Left hindlimb (tissue), 1 donor: ENCODE data around the gene PROSER3.

Experiments used
- DNase-seq: peaks from one replicate; pipeline ENCODE4 v3.0.0-alpha.2; 2018

The PROSER3 gene

DNA sequence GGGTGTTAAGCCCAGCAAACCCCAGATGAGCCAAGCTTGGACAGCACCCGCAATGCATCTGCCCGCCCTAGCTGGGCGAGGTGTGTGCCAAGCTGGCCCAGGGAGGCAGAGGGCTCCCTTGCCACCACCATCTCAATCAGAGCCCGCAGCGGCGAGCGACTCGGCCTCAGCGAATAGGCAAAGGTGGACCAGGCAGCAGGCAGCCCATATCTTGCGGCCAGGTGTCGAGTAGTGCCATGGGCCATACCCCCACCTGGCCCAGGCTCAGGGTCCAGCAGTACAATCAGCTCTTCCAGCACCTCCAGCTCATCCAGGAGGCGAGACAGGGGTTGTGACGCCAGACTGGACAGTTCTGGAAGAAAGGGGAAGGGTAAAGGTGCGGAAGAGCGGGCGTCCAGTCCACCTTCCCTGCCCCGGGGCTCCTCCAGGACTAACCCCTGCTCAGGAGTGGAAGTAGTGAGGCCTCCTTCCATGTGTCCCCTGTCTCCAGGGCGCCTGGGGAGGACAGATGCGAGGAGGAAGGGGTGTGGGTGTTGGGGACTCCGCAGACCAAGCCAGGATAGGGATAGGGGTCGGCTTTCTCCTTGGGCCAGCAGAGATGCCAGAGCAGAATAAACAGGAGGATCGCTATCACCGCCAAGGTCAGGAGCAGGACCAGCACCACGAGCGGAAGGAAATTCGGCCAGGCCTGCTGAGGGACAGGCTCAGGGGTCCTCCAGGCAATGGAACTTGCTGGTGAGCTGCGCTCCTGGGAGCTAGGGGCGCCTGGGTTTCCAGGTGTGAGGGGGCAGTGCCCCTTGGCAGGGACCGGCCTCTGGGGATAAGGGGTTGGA lies 18.5 kb upstream of the PROSER3 start:
- DNase-seq, result no peak

DNA sequence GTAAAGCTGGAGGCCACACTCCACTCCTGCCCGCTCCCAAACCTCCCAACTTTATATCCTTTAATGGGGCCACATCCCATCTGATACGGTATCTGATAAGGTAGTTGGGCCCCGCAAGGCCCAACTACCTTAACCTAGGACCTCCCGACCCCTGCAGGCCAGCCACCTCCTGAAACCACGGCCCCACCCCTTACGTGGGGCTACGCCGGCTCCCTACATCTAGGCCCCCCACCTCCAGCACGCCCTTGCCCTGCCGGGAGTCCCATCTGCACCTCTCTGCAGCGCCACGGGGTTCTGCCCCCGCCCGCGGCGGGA lies 17.9 kb upstream of the PROSER3 start:
- DNase-seq, result no peak

DNA sequence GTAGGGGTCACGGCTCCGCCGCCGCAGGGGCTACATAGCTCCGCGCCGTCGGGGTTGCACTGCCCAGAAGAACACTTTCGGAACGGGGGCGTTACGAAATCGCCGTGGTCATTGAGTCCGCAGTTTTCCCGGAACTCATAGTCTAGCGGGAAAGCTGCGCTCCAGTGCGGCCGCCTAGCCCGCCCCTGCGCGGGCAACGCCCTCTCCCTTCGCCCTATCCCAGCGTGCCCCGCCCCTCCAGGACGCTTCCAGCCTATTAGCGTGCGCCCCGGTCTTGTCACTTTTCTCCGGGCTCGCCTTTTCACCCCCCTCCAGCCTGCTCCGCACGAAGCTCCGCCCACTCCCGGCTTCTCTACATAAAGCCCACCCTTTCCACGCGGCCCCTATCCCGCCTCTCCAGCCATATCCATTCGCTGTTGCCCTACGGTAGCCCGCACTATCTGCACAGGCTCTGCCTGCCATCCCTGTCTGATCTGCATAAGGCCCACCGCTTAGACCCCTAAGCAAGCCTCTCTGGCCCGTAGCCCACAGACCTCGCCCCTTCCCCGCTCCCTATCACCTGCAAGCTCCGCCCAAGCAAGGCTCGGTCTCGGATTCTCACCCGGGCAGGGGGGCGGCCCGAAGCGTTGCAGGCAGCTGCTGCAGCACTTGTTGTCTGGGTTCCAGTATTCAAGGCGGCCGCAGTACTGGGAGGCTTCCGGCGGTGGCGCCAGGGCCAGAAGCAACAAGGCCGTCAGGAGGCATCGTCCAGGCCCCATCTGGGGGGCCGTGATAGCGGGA lies 17.4 kb upstream of the PROSER3 start:
- DNase-seq, result peak; percentile 98

DNA sequence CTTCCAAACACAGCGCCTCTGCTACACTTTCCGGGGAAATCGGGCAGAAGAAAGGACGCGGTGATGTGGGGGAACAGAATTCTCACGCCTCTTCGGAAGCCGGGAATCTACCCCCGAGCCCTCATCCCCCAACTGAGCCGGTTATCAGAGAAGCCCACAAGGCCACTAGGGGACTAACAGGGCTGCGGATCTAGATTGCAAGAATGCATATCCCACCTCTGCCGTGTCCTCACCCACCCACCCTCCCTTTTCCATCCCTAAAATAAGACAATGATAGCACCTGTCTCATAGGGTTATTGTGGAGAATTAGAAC lies 16.8 kb upstream of the PROSER3 start:
- DNase-seq, result no peak

DNA sequence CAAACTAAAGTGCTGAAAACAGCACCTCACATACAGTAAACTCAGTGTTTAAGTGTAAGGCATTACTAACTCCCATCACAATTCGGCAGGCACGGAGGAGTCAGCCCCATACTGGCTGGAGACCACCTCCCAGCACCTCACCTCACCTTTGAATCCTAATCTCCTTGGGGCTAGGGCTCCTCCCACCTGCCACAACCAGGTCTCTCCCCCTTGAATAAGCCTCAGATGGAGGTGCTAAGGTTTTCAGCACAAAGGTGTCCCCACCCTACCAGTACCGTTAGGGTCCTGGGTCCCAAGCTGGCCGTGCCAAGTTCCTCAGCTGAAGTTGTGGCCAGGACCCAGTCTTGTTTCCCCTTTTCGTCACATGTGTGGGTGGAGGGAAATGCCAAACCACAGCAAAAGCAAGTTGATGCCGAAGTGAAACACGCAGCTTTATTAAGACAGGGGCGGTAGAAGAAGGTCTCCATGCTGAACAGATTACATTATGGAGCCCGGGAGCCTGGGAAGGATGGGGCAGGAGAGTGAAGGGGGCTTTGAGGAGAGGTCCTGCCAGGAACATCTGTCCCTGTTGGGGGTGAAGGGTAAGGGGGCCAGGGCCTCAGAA lies 15.8 kb upstream of the PROSER3 start, which contains the start of gene IGFLR1:
IGFLR1 (minus strand) TSS at position 332 of the 604 bp plus-strand sequence. CDS start 1,272 bp downstream, outside the sequence.
- no peak for DNase-seq

DNA sequence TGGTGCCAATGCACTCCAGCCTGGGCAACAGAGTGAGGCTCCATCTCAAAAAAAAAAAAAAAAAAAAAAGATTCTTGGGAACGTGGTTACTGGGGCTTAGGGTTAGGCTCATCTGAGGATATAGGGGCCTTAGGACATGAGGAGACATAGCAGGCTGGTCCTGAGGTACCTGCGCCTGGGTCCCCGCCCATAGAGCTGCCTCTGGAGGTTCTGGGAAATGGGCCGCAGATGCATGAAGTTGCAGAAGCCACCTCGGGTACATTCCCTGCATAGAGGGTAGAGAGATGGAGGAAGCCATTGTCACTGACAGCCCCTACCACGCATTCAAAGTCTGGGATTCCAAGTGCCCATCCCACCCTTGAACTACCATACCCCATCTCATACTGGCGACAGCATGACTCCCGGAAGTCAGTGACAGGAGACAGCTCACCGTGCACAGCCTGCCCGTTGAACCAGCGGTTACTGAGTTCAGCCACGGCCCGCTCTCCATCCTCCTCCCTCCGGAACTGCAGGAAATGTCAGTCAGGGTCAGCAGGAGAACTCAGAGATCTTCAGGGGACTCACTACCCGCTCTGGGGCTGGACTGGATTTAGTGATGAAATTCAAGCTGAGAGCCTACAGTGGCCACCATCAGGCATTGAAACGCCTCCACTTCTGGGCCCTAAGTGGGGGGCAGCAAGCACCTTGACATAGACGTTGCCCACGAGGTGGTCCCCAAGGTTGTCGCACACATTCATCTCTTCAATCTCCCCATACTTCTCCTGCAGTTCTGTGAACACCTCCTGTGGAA lies 14.1 kb upstream of the PROSER3 start:
- DNase-seq, result no peak

DNA sequence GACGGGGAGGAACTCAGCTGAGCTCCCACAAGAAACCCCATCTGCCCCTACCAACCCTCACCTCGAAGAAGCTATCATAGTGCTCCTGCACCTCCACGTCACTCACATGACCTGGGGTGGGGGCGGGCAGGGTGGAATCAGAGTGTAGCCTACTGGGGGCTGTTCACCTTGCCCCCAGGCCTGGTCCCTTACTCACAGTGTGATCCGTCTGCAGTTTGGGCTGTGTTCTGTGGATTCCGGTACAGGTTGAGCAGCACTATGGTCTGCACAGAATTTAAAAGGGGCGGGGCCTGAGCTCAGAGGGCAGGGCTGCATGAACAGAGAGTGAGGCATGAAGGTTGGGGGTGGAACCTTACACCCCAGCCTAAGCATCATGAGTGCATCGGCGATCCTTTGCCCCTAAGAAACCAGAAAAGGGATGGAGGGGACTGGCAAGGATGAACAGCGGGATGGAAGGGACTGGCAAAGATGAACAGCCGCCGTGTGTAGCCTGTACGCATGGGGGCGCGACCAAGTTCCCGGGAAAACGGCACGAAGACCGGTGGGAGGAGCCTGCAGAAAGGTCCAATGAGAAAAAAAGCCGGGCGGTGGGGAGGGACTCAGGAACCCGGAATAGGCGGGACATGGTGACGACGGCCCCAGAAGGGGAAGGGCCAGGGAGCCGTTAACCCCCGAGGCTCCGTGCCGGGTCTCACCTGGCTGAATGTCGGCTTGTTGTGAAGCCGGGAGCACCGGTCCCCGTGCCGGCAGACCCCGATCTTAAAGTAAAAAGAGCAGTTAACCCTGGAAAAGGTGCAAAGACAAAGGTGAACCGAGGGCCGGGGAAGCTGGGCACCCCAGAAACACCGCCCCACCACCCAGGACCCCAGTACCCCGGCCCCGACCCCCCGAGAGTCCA lies 13.3 kb upstream of the PROSER3 start:
- peak; percentile 97 for DNase-seq

DNA sequence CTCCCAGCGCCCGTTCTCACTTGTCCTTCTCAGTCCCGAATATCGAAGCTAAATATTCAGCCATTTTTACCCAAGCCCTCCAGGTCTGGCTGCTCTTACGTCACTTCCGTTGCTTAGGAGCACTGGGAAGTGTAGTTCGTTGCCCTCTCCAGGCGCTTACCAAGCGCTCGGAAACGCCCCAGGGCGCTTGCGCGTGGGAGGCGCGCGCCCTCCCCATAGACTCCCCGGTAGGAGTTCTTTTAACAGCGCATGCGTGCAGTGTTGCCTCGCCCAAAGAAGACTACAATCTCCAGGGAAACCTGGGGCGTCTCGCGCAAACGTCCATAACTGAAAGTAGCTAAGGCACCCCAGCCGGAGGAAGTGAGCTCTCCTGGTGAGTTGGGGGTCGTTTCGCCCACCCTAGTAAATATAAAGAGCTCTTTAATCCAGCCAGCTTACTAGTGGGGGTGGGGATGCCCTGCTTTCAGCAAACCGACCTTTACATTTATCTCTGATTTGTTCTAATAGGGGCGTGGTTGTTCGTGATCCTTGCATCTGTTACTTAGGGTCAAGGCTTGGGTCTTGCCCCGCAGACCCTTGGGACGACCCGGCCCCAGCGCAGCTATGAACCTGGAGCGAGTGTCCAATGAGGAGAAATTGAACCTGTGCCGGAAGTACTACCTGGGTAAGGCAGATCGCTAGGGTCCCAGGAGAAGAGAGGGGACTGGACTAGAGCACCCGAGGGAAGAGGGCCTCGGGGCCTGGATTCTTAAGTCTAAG lies 12.5 kb upstream of the PROSER3 start, which contains the start of the genes PSENEN and U2AF1L4:
PSENEN (plus strand) TSS at position 324 of the 759 bp plus-strand sequence; CDS start at position 604, 280 bp downstream.
U2AF1L4 (minus strand) TSS at position 91 of the 759 bp plus-strand sequence; CDS start at position 64, 27 bp downstream.
- peak; percentile 98 for DNase-seq

DNA sequence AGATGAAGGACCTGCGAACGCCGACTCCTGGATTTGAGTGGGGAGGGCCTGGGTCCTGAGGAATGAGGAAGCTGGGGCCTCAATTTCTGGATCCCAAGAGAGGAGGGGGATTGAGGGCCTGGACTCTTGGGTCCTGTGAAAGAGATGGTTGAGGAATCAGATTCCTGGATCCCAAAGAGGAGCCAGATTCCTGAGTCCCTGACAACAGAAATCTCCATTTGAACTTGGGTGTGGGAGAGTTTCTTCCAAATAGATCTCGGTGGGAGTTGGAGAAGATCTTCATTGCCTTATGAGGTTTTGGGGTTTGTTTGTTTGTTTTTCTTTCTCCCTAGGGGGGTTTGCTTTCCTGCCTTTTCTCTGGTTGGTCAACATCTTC lies 11.9 kb upstream of the PROSER3 start:
- DNase-seq, result no peak

DNA sequence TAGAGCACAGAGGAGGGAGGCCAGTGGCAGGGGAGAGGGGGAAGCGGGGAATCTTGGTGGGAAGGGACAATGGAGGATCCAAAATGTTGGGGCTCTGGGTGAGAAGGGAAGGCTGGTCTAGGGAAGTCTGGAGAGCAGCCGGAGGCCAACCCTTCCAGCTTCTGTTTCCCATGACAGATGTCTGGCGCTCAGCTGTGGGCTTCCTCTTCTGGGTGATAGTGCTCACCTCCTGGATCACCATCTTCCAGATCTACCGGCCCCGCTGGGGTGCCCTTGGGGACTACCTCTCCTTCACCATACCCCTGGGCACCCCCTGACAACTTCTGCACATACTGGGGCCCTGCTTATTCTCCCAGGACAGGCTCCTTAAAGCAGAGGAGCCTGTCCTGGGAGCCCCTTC lies 11.4 kb upstream of the PROSER3 start:
- DNase-seq, result no peak

DNA sequence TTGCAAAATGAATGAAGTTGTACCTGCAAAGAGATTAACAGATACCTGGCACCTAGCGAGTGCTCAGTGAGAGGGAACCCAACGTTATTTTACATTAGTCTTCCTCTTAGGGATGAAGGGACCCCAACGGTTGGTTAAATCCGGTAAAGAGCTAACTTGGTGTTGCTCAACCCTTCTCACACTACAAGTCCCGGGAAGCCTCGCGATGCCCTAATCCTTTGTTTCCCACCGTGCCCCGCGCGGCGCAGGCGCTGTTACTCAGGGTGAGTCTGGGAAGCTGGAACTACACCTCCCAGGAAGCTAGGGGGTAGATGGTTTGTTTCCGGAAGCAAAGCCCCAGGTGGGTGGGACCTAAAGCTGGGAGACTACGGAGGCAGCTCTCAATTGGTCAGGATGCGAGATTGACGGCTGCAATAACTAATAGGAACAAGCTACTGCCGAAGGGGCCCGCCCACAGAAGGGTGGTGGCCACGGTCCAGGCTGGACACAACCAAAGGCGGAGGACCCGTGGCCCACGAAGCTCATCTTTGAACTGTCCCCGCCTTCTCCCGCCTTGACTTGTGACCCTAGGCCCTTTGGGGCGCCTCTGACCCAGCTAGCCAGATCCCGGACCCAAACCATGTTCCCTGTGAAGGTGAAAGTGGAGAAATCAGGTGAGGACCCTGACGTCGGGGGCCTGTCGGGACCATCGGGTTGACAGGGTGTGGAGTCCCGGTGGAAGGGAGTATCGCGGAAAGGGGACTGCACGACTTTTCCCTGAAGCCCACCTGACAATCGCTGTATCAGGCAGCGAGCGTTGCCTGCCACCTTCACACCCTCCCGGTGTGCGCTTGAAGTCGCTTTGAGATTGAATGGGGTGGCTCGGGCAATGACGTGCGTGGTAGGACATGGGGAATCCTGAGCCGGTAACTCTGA lies 9.6 kb upstream of the PROSER3 start, which contains the start of gene LIN37:
LIN37 (plus strand) TSS at position 471 of the 915 bp plus-strand sequence; CDS start at position 620, 149 bp downstream.
- DNase-seq, result peak; percentile 99

DNA sequence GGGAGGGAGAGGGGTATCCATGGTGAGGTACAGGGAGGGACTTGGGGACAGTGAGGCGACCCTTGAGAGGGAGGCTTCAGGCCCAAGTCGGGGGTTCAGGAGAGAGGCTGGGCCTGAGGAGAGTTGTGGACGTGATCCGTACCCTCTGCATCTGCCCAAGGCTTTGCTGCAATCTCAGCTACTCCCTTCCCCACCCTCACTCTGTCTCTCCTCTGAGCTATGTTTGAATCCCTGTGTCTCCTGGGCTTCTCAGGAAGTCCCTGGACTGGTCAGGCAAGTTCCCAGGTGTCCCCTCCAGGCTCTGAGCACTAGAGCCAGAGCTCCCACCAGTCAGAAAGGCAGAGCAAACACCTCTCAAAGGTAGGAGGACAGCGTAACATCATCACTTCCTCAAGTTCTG lies 7.8 kb upstream of the PROSER3 start:
- DNase-seq, result no peak

DNA sequence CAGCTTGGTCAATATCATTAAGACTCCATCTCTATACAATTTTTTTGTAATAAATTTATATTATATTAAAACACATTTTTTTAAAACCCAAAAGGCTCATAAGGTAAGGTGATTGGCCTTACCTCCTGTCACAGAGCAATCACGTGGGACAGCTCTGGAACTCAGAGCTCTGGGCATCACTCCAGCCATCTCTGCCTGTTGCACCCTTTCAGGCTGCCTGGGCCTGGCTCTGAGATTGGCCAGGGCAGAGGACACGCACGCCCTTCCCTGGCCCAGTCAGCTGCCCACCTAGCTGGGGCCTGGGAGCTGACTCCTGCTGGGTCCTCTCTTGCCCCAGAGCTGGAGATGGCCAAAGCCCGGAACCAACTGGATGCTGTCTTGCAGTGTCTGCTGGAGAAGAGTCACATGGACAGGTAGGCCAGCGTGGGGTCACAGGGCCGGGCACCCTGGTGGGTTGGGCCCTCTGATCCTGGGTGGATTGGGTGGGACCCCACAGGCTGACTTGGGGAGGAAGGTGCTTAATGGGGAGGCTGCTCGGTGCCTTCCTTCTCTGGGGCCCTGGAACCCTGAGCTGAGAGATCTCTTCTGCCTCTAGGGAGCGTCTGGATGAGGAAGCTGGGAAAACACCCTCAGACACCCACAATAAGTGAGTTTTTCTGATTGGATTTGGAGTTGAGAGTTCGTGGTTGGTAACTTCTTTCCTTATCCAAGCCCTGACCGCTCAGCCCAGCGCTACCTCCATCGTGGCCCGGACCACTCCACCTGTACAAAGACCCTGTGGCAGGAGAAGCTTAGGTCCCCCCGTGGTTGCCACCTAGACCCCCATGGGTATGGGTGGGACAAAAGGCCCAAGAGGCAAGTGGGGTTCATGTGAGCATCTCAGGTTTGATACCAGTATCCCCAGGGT lies 5.9 kb upstream of the PROSER3 start:
- DNase-seq, result no peak

DNA sequence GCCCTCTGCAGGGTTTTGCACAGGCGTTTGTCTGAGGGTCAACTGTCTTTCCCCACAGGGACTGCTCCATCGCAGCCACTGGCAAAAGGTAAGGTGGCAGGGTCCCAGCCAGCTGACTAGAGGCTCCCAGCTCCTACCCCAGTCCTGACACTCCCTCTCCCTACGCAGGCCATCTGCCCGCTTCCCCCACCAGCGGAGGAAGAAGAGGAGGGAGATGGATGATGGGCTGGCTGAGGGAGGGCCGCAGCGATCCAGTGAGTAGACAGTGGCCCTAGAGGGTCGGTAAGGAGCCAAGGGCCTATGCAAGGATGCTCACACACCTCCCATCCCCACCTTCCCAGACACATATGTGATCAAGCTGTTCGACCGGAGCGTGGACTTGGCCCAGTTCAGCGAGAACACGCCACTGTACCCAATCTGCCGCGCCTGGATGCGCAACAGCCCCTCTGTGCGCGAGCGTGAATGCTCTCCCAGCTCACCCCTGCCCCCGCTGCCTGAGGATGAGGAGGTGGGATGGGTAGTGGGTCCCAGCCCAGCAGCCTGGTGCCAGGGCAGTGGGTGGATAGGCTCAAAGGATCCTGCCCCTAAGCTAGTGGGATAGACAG lies 5.1 kb upstream of the PROSER3 start:
- no peak for DNase-seq

DNA sequence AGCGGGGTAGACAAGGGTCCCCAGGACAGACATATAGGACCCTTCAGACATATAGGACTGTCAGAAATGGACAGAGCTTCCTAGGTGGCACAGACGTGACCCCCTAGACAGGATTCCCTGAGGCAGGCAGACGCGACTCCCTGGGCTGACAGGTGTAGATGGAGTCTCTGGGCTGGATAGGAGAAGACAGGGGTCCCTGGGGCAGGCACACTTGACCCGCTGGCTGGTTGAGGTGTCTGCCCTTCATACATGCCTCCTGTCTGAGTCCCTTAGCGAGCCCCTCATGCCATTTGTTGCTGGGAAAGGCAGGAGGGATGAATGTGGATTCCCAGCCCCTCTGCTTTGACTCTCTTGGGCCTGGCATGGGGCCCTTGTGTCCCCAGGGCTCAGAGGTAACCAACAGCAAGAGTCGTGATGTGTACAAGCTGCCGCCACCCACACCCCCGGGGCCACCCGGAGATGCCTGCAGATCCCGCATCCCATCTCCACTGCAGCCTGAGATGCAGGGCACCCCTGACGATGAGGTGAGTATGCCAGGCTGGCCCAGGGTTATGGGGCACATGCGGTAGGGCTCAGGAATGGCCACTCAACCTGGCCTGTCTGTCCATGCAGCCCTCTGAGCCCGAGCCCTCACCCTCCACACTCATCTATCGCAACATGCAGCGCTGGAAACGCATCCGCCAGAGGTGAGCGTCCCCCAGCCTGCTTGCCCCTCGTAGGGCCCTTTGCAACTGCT lies 4.2 kb upstream of the PROSER3 start:
- DNase-seq, result no peak

DNA sequence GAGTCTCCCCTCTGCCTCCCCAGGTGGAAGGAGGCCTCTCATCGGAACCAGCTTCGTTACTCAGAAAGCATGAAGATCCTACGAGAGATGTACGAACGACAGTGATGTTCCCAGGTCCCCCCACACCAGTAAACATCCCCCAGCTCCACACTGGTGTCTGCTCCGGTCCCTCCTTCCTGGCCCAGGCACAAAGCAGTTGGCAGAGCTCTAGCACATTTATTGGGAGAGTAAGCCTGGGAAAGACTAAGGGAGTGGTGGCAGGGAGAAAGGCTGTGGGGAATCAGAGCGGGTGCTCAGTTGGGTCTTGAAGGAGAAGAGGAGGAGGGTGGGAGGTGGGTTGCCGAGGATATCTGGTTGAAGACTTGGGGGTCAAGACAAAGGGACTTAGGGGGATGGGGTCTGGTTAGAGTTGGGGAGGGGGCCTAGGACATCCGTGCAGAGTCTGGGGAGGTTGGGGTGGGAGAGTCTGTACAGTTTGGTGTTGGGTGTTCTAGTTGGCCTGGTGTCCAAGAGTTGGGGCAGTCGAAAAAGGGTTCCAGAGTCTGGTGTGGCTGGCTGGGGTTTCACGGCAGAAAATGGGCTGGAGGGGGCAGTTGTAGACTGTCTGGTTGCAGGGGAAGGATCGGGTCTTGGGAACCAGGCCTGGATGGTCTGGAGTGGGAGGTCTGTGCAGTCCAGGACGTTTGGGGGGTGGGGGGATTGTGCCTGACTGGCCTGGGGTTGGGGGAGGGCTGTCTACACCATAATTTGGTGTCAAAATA lies 3.4 kb upstream of the PROSER3 start:
- no peak for DNase-seq

DNA sequence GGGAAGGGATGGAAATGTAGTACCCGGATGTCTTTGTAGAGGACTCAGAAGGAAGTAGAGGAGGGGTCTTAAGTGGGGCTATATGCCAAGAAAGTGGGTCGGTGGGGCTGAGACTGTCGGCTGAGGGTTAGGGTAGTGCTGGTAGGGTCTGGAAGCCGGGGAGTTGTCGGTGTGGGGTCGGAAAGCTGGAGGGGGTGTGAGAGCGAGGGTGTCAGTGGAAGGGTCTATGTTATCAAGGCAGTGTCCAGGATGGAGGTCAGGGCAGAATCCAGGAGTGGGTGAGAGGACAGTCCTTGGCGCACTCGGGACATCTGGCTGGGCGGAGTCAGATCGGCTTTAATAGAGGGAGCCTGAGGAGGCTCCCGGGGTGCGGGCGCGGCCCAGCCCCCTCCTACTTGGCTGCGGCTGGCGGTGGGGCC lies 2.8 kb upstream of the PROSER3 start:
- DNase-seq, result no peak
